NT2/D1 (cell line): Measurements from ENCODE around the gene HOXD10.

Experiments used
- DNase-seq: peaks from one replicate; pipeline ENCODE4 v3.0.0-alpha.2; 2011; ENCODE audit warnings: low read depth, low spot score
- H3K27me3 ChIP-seq: 2 replicates; pipeline ENCODE4 v1.6.0; 2011; ENCODE audit warnings: mild to moderate bottlenecking; ENCODE audit not compliant: insufficient read length, insufficient read depth
- H3K36me3 ChIP-seq: 2 replicates; pipeline ENCODE4 v1.6.1; 2011; ENCODE audit warnings: mild to moderate bottlenecking, low read length, mixed read lengths; ENCODE audit not compliant: insufficient read depth, insufficient read length
- H3K4me1 ChIP-seq: 2 replicates; pipeline ENCODE4 v1.5.1; 2011; ENCODE audit not compliant: insufficient read depth, insufficient read length
- H3K4me3 ChIP-seq: 2 replicates; pipeline ENCODE4 v1.5.1; 2011; ENCODE audit warnings: low read depth; ENCODE audit not compliant: insufficient read length
- H3K9ac ChIP-seq: 2 replicates; pipeline ENCODE4 v1.6.0; 2011; ENCODE audit warnings: low read depth; ENCODE audit not compliant: insufficient read length
- H3K9me3 ChIP-seq: 2 replicates; pipeline ENCODE4 v1.5.1; 2011; ENCODE audit warnings: mild to moderate bottlenecking, low read length; ENCODE audit not compliant: insufficient read depth
- SUZ12 ChIP-seq: IDR thresholded peaks from 2 replicates; pipeline ENCODE4 v1.6.1; 2011; ENCODE audit not compliant: insufficient read length, insufficient read depth; ENCODE audit errors: extremely low read depth
- YY1 ChIP-seq: IDR thresholded peaks from 2 replicates; pipeline ENCODE4 v1.6.1; 2011; ENCODE audit not compliant: insufficient read length, insufficient read depth
- ZNF274 ChIP-seq: IDR thresholded peaks from 2 replicates; pipeline ENCODE4 v1.6.1; 2011; ENCODE audit warnings: mild to moderate bottlenecking, low read depth, low read length

The HOXD10 gene

DNA sequence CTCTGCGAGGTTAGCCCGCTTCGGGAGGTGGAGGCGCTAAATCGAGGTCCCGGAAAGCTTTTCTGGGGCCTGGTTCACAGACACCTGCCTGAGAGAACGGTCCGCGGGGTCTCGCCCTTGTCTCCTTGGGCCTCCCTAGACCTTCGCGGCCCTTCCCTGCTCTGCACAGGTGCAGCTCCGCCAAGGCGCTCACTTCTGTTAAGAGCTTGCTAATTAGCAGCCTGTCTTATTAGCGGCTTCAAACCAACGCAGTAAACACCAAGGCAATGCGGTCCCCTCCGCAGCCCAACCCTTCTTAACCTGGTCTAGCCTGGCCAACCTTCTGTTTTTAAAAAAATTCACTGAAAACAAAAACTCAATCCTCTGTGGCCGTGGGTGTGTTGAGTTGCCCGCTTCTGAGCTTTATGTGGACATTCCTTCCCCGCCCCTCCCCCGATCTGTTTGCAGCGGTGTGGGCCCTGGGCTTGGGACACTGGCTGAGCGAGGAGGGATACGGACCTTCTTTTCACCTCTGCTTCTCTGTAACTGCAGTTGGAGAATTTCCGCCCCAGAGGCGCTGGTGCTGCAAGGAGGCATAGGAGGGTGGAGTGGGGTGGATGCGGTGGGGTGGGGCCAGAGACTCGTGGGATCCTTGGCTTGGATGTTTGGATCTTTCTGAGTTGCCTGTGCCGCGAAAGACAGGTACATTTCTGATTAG lies 31.4 kb downstream of the HOXD10 start:
- no peak overlapping the region for H3K9ac ChIP-seq
- H3K4me1 ChIP-seq = no peaks in the 10 kb centered on the region
- H3K9me3 ChIP-seq = no peaks in the 10 kb centered on the region
- no peak for TF ChIP-seq SUZ12
- no peaks in the 10 kb centered on the region for H3K36me3 ChIP-seq
- peaks cover 99% of the 10 kb centered on the region for H3K27me3 ChIP-seq
- H3K4me3 ChIP-seq = no peak overlapping the region
- no peak for DNase-seq

GRCh38 chr2:176148751-176149421 lies 32.3 kb downstream of the HOXD10 start:
- H3K9me3 ChIP-seq = no peaks in the 10 kb centered on the region
- H3K4me3 ChIP-seq = no peak overlapping the region
- no peaks in the 10 kb centered on the region for H3K4me1 ChIP-seq
- H3K36me3 ChIP-seq = no peaks in the 10 kb centered on the region
- no peak overlapping the region for H3K9ac ChIP-seq
- DNase-seq = no peak
- TF ChIP-seq SUZ12 (peak; percentile 63), ZNF274 (no peak)
- peaks cover 99% of the 10 kb centered on the region for H3K27me3 ChIP-seq

DNA sequence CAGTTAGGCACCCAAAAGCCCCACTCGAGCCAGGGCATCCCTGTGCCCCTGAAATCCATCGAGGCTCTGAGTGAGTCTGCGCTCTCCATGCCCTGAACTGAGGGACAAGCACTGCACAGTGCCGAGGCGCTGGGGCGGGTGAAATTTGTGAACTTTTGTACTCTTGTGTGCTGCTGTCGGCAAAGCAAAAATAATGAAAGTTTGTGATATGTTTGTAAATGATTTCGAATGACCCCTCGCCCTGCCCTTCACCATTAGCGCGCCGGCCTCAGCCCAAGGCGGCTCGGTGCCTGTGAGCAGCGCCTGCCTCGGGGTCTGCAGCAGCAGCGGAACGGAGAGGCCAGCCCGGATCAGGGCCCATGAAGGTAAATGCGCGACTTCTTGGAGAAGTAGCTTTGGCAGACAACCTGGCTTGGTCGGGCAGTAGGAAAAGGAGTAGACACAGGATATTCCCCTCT lies 32.9 kb downstream of the HOXD10 start:
- no peak overlapping the region for H3K9ac ChIP-seq
- no peaks in the 10 kb centered on the region for H3K9me3 ChIP-seq
- H3K4me3 ChIP-seq = no peak overlapping the region
- no peaks in the 10 kb centered on the region for H3K36me3 ChIP-seq
- peaks cover 99% of the 10 kb centered on the region for H3K27me3 ChIP-seq
- no peaks in the 10 kb centered on the region for H3K4me1 ChIP-seq
- DNase-seq = no peak
- TF ChIP-seq YY1 (no peak), ZNF274 (no peak), SUZ12 (no peak)

DNA sequence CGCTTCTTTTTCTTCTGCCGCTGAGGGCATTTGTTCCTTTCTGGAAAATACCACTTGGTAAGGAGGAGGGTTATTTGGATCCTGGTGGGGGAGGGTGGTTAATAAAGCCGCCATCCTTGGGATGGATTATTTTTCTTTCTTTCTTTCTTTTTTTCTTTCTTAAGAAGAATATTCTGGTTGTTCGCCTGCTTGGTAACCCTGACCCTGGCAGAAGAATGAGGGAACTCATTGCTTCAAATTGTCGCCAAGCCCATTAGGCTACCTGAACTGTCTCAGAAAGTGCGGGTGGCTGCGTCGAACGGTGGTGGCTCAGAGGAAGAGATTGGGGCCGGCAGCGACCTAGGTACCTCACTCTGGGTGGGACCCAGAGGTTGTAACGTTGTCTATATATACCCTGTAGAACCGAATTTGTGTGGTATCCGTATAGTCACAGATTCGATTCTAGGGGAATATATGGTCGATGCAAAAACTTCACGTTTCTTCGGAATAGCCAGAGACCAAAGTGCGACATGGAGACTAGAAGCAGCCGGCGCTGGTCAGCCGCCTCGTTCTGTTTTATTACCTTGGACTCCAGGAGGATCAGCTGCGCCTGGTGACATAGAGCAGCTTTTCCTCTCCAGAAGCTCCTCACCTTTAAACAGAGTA lies 33.5 kb downstream of the HOXD10 start:
- Histone ChIP-seq H3K36me3 (no peaks in the 10 kb centered on the region), H3K9ac (no peak overlapping the region), H3K9me3 (no peaks in the 10 kb centered on the region), H3K4me3 (no peak overlapping the region), H3K27me3 (peaks cover 99% of the 10 kb centered on the region), H3K4me1 (no peaks in the 10 kb centered on the region)
- DNase-seq = no peak
- TF ChIP-seq SUZ12 = no peak
- no peak for TF ChIP-seq YY1
- no peak for TF ChIP-seq ZNF274

- TF ChIP-seq ZNF274 = no peak
- TF ChIP-seq YY1 = no peak
- TF ChIP-seq SUZ12 = no peak
- H3K36me3 ChIP-seq = no peaks in the 10 kb centered on the region
- no peak overlapping the region for H3K9ac ChIP-seq
- peaks cover 99% of the 10 kb centered on the region for H3K27me3 ChIP-seq
- DNase-seq = no peak
- no peak overlapping the region for H3K4me3 ChIP-seq
- no peaks in the 10 kb centered on the region for H3K9me3 ChIP-seq
- peaks cover 3% of the 10 kb centered on the region for H3K4me1 ChIP-seq
Measured at GRCh38 chr2:176150584-176151441, 34.2 kb downstream of the HOXD10 start.

DNA sequence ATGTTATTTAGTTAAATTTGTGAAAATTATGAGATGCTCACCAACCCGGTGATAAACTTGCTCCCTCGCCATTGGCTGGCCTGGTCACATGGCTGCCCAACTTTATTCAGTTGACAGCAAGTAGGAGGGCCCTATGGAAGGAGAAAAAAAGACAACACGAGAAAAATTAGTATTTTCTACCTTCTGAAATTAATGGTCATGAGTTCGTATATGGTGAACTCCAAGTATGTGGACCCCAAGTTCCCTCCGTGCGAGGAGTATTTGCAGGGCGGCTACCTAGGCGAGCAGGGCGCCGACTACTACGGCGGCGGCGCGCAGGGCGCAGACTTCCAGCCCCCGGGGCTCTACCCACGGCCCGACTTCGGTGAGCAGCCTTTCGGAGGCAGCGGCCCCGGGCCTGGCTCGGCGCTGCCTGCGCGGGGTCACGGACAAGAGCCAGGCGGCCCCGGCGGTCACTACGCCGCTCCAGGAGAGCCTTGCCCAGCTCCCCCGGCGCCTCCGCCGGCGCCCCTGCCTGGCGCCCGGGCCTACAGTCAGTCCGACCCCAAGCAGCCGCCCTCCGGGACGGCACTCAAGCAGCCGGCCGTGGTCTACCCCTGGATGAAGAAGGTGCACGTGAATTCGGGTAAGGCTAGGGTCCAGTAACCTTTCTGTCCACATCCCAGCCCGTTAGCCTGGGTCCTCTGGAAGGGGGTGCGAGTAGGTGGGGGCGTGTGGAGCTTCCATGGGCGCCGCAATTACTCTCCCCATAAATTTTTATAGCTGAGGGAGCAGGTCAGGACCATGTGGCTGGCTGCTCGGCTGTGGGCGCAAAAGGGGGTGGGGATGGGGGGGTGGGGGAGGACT lies 35.1 kb downstream of the HOXD10 start, which contains the start of gene HOXD4:
TSS of gene HOXD4 (plus strand) at position 109 of the 846 bp plus-strand sequence. CDS start at position 193, 84 bp downstream.
- no peak within 1 kb of the TSS for H3K9ac ChIP-seq
- H3K27me3 ChIP-seq = peaks cover 99% of the 10 kb centered on the region
- no peaks in the 10 kb centered on the region for H3K9me3 ChIP-seq
- no peak for DNase-seq
- H3K4me3 ChIP-seq = peak within 1 kb of the TSS; percentile 11
- H3K36me3 ChIP-seq = no peaks in the 10 kb centered on the region
- peaks cover 3% of the 10 kb centered on the region for H3K4me1 ChIP-seq
- TF ChIP-seq SUZ12 (peak; percentile 23), ZNF274 (no peak)
